ENCODE data around the gene CPA5.

- no peak for TF ChIP-seq RAD21 (IDR thresholded peaks at IDR 0.05; ENCODE audit: insufficient read depth, low read depth, low read length)
- TF ChIP-seq FOS (IDR thresholded peaks at IDR 0.05; ENCODE audit: borderline replicate concordance, extremely low read depth, insufficient read length): no peak
- TF ChIP-seq POLR2A (IDR thresholded peaks at IDR 0.05; ENCODE audit: low read depth, low read length): no peak
- TF ChIP-seq CTCF (IDR thresholded peaks at IDR 0.05 in 2 of 3, conservative IDR thresholded peaks at IDR 0.05 in 1 of 3; ENCODE audit: control insufficient read depth in 2 of 3, extremely low read depth in 1 of 3, insufficient read depth in 1 of 3, low read depth in 3 of 3, low read length in 3 of 3): no peak
- TF ChIP-seq ZBTB33 (IDR thresholded peaks at IDR 0.05): no peak
- TF ChIP-seq, protein P1, sequence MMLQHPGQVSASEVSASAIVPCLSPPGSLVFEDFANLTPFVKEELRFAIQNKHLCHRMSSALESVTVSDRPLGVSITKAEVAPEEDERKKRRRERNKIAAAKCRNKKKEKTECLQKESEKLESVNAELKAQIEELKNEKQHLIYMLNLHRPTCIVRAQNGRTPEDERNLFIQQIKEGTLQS (IDR thresholded peaks at IDR 0.05; ENCODE audit: borderline replicate concordance, extremely low read depth, low read depth, low read length): no peak
- no peak for TF ChIP-seq ZZZ3 (IDR thresholded peaks at IDR 0.05; ENCODE audit: control insufficient read depth, insufficient read length, low read depth)
- no peak for TF ChIP-seq EP300 (IDR thresholded peaks at IDR 0.05; ENCODE audit: borderline replicate concordance in 1 of 2, control insufficient read depth in 1 of 2, low read depth in 2 of 2, low read length in 2 of 2)
- TF ChIP-seq SREBF2 (IDR thresholded peaks at IDR 0.05; ENCODE audit: low read length): no peak
- no peak for TF ChIP-seq EZH2 (IDR thresholded peaks at IDR 0.05; ENCODE audit: borderline replicate concordance, control insufficient read depth, low read depth, low read length)
- no peak for TF ChIP-seq RFX5 (IDR thresholded peaks at IDR 0.05; ENCODE audit: low read depth, low read length)
These were observed 70.4 kb downstream of the CPA5 start for GRCh38 chr7:130415006-130415405.

All from GM12878 (cell line).